HG03354 (cell line): ENCODE data around the gene MELK.

Experiments
- ATAC-seq: cut with Tn5 transposase; IDR thresholded peaks from one replicate; pipeline ENCODE4 v1.9.1; 2021; ENCODE audit warnings: mild to moderate bottlenecking; ENCODE audit not compliant: unreplicated experiment, poor library complexity, severe bottlenecking

Gene MELK

GRCh38 chr9:36725777-36726356 lies 153.2 kb downstream of the MELK start:
- no peak for ATAC-seq
